Bronchial epithelial cell (primary cell): Measurements from ENCODE around the gene ACTR10. TPM values are rescaled to one million over a fixed set of nuclear protein-coding genes. Genes with fewer than 3 reads are reported as not detected.

ENCODE experiments used
- DNase-seq: peaks from one replicate; pipeline ENCODE4 v3.0.0-alpha.2; 2010; ENCODE audit warnings: low read depth
- FAIRE-seq: peaks from 2 replicates; lab custom pipeline; 2011; peaks lifted over from hg19 to GRCh38; lab: Jason Lieb, UNC
- H3K27me3 ChIP-seq: 2 replicates; pipeline ENCODE4 v1.5.1; 2011; ENCODE audit warnings: low read length; ENCODE audit not compliant: control insufficient read depth, insufficient read depth
- H3K36me3 ChIP-seq: 2 replicates; pipeline ENCODE4 v1.5.1; 2011; ENCODE audit warnings: low read length; ENCODE audit not compliant: control insufficient read depth, insufficient read depth
- H3K4me3 ChIP-seq: 2 replicates; pipeline ENCODE4 v1.5.1; 2011; ENCODE audit warnings: mild to moderate bottlenecking, low read depth, low read length, control low read depth
- CTCF ChIP-seq: IDR thresholded peaks from 2 replicates; pipeline ENCODE4 v1.5.1; 2011; ENCODE audit warnings: mild to moderate bottlenecking, moderate library complexity, low read length, control low read depth, inconsistent platforms; ENCODE audit not compliant: insufficient read depth, severe bottlenecking
- total RNA-seq: library from RNA; depleted of rRNA; stranded (reverse); fragments of >200 nt; gene quantifications from 2 replicates; pipeline ENCODE4 v1.2.1, GENCODE V29; 2014

The ACTR10 gene
- total RNA-seq, 1 donor from 2014 or later: 31.6 TPM

- Histone ChIP-seq H3K4me3 (no peak overlapping the region), H3K27me3 (no peaks in the 10 kb centered on the region), H3K36me3 (peaks cover 4% of the 10 kb centered on the region)
- peak; percentile 14 for TF ChIP-seq CTCF
- FAIRE-seq (no peak), DNase-seq (peak; percentile 38)
Measured at GRCh38 chr14:58272588-58273372, 72.8 kb downstream of the ACTR10 start.

GRCh38 chr14:58274881-58275280 lies 74.9 kb downstream of the ACTR10 start:
- no peaks in the 10 kb centered on the region for H3K27me3 ChIP-seq
- no peak for TF ChIP-seq CTCF
- no peak overlapping the region for H3K4me3 ChIP-seq
- peaks cover 4% of the 10 kb centered on the region for H3K36me3 ChIP-seq
- DNase-seq: no peak
- FAIRE-seq: no peak

GRCh38 chr14:58275527-58276190 lies 75.7 kb downstream of the ACTR10 start:
- FAIRE-seq: no peak
- H3K36me3 ChIP-seq: peaks cover 4% of the 10 kb centered on the region
- H3K27me3 ChIP-seq: no peaks in the 10 kb centered on the region
- no peak overlapping the region for H3K4me3 ChIP-seq
- DNase-seq: no peak
- no peak for TF ChIP-seq CTCF

- no peaks in the 10 kb centered on the region for H3K27me3 ChIP-seq
- peaks cover 4% of the 10 kb centered on the region for H3K36me3 ChIP-seq
- FAIRE-seq: no peak
- no peak for TF ChIP-seq CTCF
- DNase-seq: no peak
- no peak overlapping the region for H3K4me3 ChIP-seq
Measured at GRCh38 chr14:58276208-58276607, 76.3 kb downstream of the ACTR10 start.

- FAIRE-seq: no peak
- H3K36me3 ChIP-seq: peaks cover 3% of the 10 kb centered on the region
Measured at GRCh38 chr14:58278177-58278576, 78.2 kb downstream of the ACTR10 start.

More at GRCh38 chr14:58278177-58278576, 78.2 kb downstream of the ACTR10 start:
- H3K4me3 ChIP-seq: no peak overlapping the region
- no peak for TF ChIP-seq CTCF
- H3K27me3 ChIP-seq: no peaks in the 10 kb centered on the region
- no peak for DNase-seq
